IMR-90 (cell line): Measurements from ENCODE around the gene CST9. TPM values are rescaled to one million over a fixed set of nuclear protein-coding genes. Genes with fewer than 3 reads are reported as not detected.
A peak's percentile ranks its signal among the peaks of the same experiment; 100 is the strongest.

ENCODE experiments used
- ATAC-seq: fragments of 200-7000 bp; cut with Tn5 transposase; 2 replicates; pipeline ENCODE4 v1.9.1; 2020; ENCODE audit warnings: low read depth, mild to moderate bottlenecking, moderate library complexity
- BruUV-seq: library from RNA; stranded (reverse); fragments of 400-500 nt; replicated peaks from 2 replicates; lab custom pipeline; 2021; lab: Mats Ljungman, UMichigan
- CTCF ChIA-PET: fragments of 300-600 bp; formaldehyde crosslinking; extraction: SDS; loops from one replicate; lab custom pipeline; 2021; ENCODE audit warnings: antibody characterized with exemption; lab: Yijun Ruan, JAX
- POLR2A ChIA-PET: fragments of 300-600 bp; sonication (Branson Sonifier 250); formaldehyde crosslinking; loops from one replicate; lab custom pipeline; 2022; ENCODE audit warnings: antibody characterized with exemption; ENCODE audit not compliant: unreplicated experiment; lab: Charles Lee
- DNase-seq: peaks from one replicate; pipeline ENCODE4 v3.0.0; 2013
- H2AFZ ChIP-seq: replicated peaks from 2 replicates; pipeline ENCODE3; 2013; ENCODE audit warnings: low read length, mild to moderate bottlenecking; ENCODE audit not compliant: poor library complexity
- H2AK5ac ChIP-seq: 2 replicates; pipeline ENCODE4 v1.6.1; 2013; ENCODE audit warnings: low read depth, low read length, inconsistent platforms
- H2AK9ac ChIP-seq: replicated peaks from 2 replicates; pipeline ENCODE3; 2013; ENCODE audit warnings: mild to moderate bottlenecking, low read depth, low read length, moderate library complexity; ENCODE audit not compliant: poor library complexity
- H2BK120ac ChIP-seq: 2 replicates; pipeline ENCODE4 v1.6.1; 2013; ENCODE audit warnings: low read depth, low read length, inconsistent platforms
- H2BK15ac ChIP-seq: 3 replicates; pipeline ENCODE4 v1.6.1; 2013; ENCODE audit warnings: low read depth, low read length, inconsistent platforms
- H2BK20ac ChIP-seq: 2 replicates; pipeline ENCODE4 v1.6.1; 2013; ENCODE audit warnings: low read depth, mild to moderate bottlenecking, inconsistent platforms, low read length, moderate library complexity
- H2BK5ac ChIP-seq: 2 replicates; pipeline ENCODE4 v1.6.1; 2013; ENCODE audit warnings: mild to moderate bottlenecking, low read depth, low read length, inconsistent platforms; ENCODE audit not compliant: poor library complexity, severe bottlenecking
- H3K14ac ChIP-seq: replicated peaks from 2 replicates; pipeline ENCODE4 v1.6.1; 2013; ENCODE audit warnings: low read depth, low read length, inconsistent platforms
- H3K18ac ChIP-seq: 2 replicates; pipeline ENCODE4 v1.6.1; 2013; ENCODE audit warnings: low read depth, low read length, control low read depth
- H3K23ac ChIP-seq: 2 replicates; pipeline ENCODE4 v1.6.1; 2013; ENCODE audit warnings: low read depth, low read length, inconsistent platforms
- H3K27ac ChIP-seq: 2 replicates; pipeline ENCODE4 v1.5.1; 2013; ENCODE audit warnings: mild to moderate bottlenecking, control low read depth, low read length; ENCODE audit not compliant: insufficient read depth
- H3K27me3 ChIP-seq: 2 replicates; pipeline ENCODE4 v1.6.1; 2013; ENCODE audit warnings: low read length; ENCODE audit not compliant: control insufficient read depth, insufficient read depth
- H3K36me3 ChIP-seq: 2 replicates; pipeline ENCODE4 v1.6.1; 2013; ENCODE audit warnings: low read length, mixed read lengths; ENCODE audit not compliant: control insufficient read depth, insufficient read depth
- H3K4ac ChIP-seq: 2 replicates; pipeline ENCODE4 v1.6.1; 2013; ENCODE audit warnings: low read depth, low read length, inconsistent platforms
- H3K4me1 ChIP-seq: 2 replicates; pipeline ENCODE4 v1.6.1; 2013; ENCODE audit warnings: low read length, mixed read lengths; ENCODE audit not compliant: control insufficient read depth, insufficient read depth
- H3K4me2 ChIP-seq: 2 replicates; pipeline ENCODE4 v1.6.1; 2013; ENCODE audit warnings: low read depth, mild to moderate bottlenecking, control low read depth, low read length, moderate library complexity
- H3K4me3 ChIP-seq: 2 replicates; pipeline ENCODE4 v1.5.1; 2013; ENCODE audit warnings: low read depth, mild to moderate bottlenecking, control low read depth, low read length, moderate library complexity; ENCODE audit not compliant: insufficient read depth
- H3K56ac ChIP-seq: 2 replicates; pipeline ENCODE4 v1.6.1; 2013; ENCODE audit warnings: low read length, inconsistent platforms; ENCODE audit not compliant: insufficient read depth; ENCODE audit errors: extremely low read depth
- H3K79me1 ChIP-seq, 2 experiments: 2 replicates each; pipeline ENCODE4 v1.6.1; 2013; ENCODE audit warnings: low read length in 2 of 2, inconsistent platforms in 1 of 2, low read depth in 1 of 2
- H3K9ac ChIP-seq: 2 replicates; pipeline ENCODE4 v1.6.1; 2013; ENCODE audit warnings: low read depth, low read length, control low read depth
- H3K9me1 ChIP-seq: 2 replicates; pipeline ENCODE4 v1.6.1; 2013; ENCODE audit warnings: low read length, inconsistent platforms; ENCODE audit not compliant: insufficient read depth
- H3K9me3 ChIP-seq: 2 replicates; pipeline ENCODE4 v1.6.1; 2013; ENCODE audit warnings: low read length; ENCODE audit not compliant: control insufficient read depth, insufficient read depth
- H4K20me1 ChIP-seq: 2 replicates; pipeline ENCODE4 v1.6.1; 2013; ENCODE audit warnings: low read length, inconsistent platforms; ENCODE audit not compliant: insufficient read depth
- H4K5ac ChIP-seq: 2 replicates; pipeline ENCODE4 v1.6.1; 2013; ENCODE audit warnings: mild to moderate bottlenecking, low read depth, low read length, control low read depth
- H4K8ac ChIP-seq, 2 experiments: 2 replicates each; pipeline ENCODE4 v1.6.1; 2013; ENCODE audit warnings: low read depth in 2 of 2, low read length in 2 of 2, control low read depth in 1 of 2, inconsistent platforms in 1 of 2
- H4K91ac ChIP-seq: 2 replicates; pipeline ENCODE4 v1.6.1; 2013; ENCODE audit warnings: low read depth, low read length, inconsistent platforms; ENCODE audit not compliant: insufficient read depth
- BHLHE40 ChIP-seq: fragments of 150-350 bp; IDR thresholded peaks from 2 replicates; pipeline ENCODE4 v1.6.1; 2016; ENCODE audit warnings: mild to moderate bottlenecking, low read depth, low read length
- CEBPB ChIP-seq: IDR thresholded peaks from 2 replicates; pipeline ENCODE4 v1.6.1; 2012; ENCODE audit warnings: low read depth, low read length, improper control_type of control experiment
- CHD1 ChIP-seq: IDR thresholded peaks from 2 replicates; pipeline ENCODE4 v1.6.1; 2012; ENCODE audit warnings: low read depth, low read length, improper control_type of control experiment
- CTCF ChIP-seq: conservative IDR thresholded peaks from 2 replicates; pipeline ENCODE4 v1.5.1; 2012; ENCODE audit warnings: mild to moderate bottlenecking, low read depth, low read length, improper control_type of control experiment
- ELK1 ChIP-seq: fragments of 150-350 bp; IDR thresholded peaks from 2 replicates; pipeline ENCODE4 v1.6.1; 2016; ENCODE audit warnings: low read depth, mild to moderate bottlenecking, low read length, moderate library complexity, borderline replicate concordance
- FOS ChIP-seq: fragments of 150-350 bp; IDR thresholded peaks from 2 replicates; pipeline ENCODE4 v1.6.1; 2016; ENCODE audit warnings: low read depth, low read length
- MAFK ChIP-seq: IDR thresholded peaks from 2 replicates; pipeline ENCODE4 v1.6.1; 2012; ENCODE audit warnings: low read depth, low read length, improper control_type of control experiment
- MAZ ChIP-seq: IDR thresholded peaks from 2 replicates; pipeline ENCODE4 v1.6.1; 2012; ENCODE audit warnings: low read depth, mild to moderate bottlenecking, low read length, improper control_type of control experiment, moderate library complexity, borderline replicate concordance
- MXI1 ChIP-seq: IDR thresholded peaks from 2 replicates; pipeline ENCODE4 v1.6.1; 2012; ENCODE audit warnings: low read depth, mild to moderate bottlenecking, low read length, moderate library complexity, borderline replicate concordance
- NFE2L2 ChIP-seq: fragments of 150-350 bp; IDR thresholded peaks from 2 replicates; pipeline ENCODE4 v1.6.1; 2016; ENCODE audit warnings: low read depth, mild to moderate bottlenecking, low read length
- POLR2A ChIP-seq: IDR thresholded peaks from 2 replicates; pipeline ENCODE4 v1.6.1; 2012; ENCODE audit warnings: mild to moderate bottlenecking, low read depth, low read length
- RAD21 ChIP-seq: IDR thresholded peaks from 2 replicates; pipeline ENCODE4 v1.6.1; 2012; ENCODE audit warnings: low read length, improper control_type of control experiment
- RCOR1 ChIP-seq: IDR thresholded peaks from 2 replicates; pipeline ENCODE4 v1.6.1; 2012; ENCODE audit warnings: mild to moderate bottlenecking, low read length, improper control_type of control experiment; ENCODE audit not compliant: insufficient replicate concordance
- RFX5 ChIP-seq: IDR thresholded peaks from 2 replicates; pipeline ENCODE4 v1.8.0; 2012; ENCODE audit warnings: low read depth, mild to moderate bottlenecking, low read length, moderate library complexity
- SMC3 ChIP-seq: fragments of 150-350 bp; IDR thresholded peaks from 2 replicates; pipeline ENCODE4 v1.6.1; 2016; ENCODE audit warnings: low read depth, mild to moderate bottlenecking, antibody characterized with exemption, low read length, moderate library complexity
- USF2 ChIP-seq: fragments of 150-350 bp; IDR thresholded peaks from 2 replicates; pipeline ENCODE4 v1.6.1; 2017; ENCODE audit warnings: mild to moderate bottlenecking, antibody characterized with exemption, low read length, low read depth
- dilution Hi-C: fragments of 300-500 bp; cut with HindIII; formaldehyde crosslinking; loops from one replicate; pipeline ENCODE4 v1.14.3; 2018; ENCODE audit warnings: low sequenced_read_pairs; ENCODE audit not compliant: unreplicated experiment
- in situ Hi-C: fragments of 300-500 bp; cut with MboI; formaldehyde crosslinking; loops from 3 replicates; pipeline ENCODE4 v1.14.3; 2019; ENCODE audit warnings: low sequenced_read_pairs, inconsistent platforms, mixed read lengths
- intact Hi-C: fragments of 100-400 bp; cut with micrococcal nuclease; formaldehyde crosslinking; loops from 2 replicates; pipeline ENCODE4 v1.10.0; 2022
- polyA plus RNA-seq, 3 experiments: library from polyadenylated mRNA; depleted of rRNA; stranded (reverse); fragments of >200 nt; gene quantifications; 2 replicates each; pipeline ENCODE4 v1.2.3, GENCODE V29; 2012; ENCODE audit warnings: low replicate concordance in 1 of 3
- total RNA-seq: library from RNA; depleted of rRNA; stranded (reverse); fragments of >200 nt; gene quantifications from 2 replicates; pipeline ENCODE4 v1.2.3, GENCODE V29; 2012

CST9 gene
- total and polyA plus RNA-seq, 2 of the 4 experiments (the other 2 are of a cell fraction): not detected

- Histone ChIP-seq H3K9ac (no peak overlapping the region), H2BK120ac (no peak overlapping the region), H2BK15ac (no peak overlapping the region), H2AK9ac (no peak overlapping the region), H3K14ac (no peak overlapping the region), H3K23ac (no peak overlapping the region), H4K5ac (no peak overlapping the region), H2AK5ac (no peak overlapping the region), H4K20me1 (no peaks in the 10 kb centered on the region), H3K18ac (no peak overlapping the region), H3K4me3 (no peak overlapping the region), H2BK20ac (no peak overlapping the region), H4K8ac (no peak overlapping the region), H4K91ac (no peak overlapping the region), H3K27me3 (peaks cover 4% of the 10 kb centered on the region), H3K4me2 (no peak overlapping the region), H3K9me3 (no peaks in the 10 kb centered on the region), H3K9me1 (no peaks in the 10 kb centered on the region), H3K4me1 (0 out of 2 replicates have a peak, but pooled peaks cover 2% of the 10 kb centered on the region), H2BK5ac (no peak overlapping the region), H3K56ac (no peak overlapping the region), H3K27ac (no peak overlapping the region), H2AFZ (no peak overlapping the region), H3K36me3 (no peaks in the 10 kb centered on the region), H3K79me1 (no peaks in the 10 kb centered on the region), H3K4ac (no peak overlapping the region)
- no TSS peak for BruUV-seq
- in situ Hi-C loops (no loop called here), dilution Hi-C loops (no loop called here), intact Hi-C loops (no loop called here)
- TF ChIP-seq SMC3: no peak
- no peak for TF ChIP-seq RCOR1
- no peak for TF ChIP-seq MAZ
- TF ChIP-seq MXI1: no peak
- TF ChIP-seq MAFK: no peak
- no peak for TF ChIP-seq USF2
- TF ChIP-seq BHLHE40: no peak
- no peak for TF ChIP-seq FOS
- no peak for TF ChIP-seq RAD21
- no peak for TF ChIP-seq POLR2A
- TF ChIP-seq ELK1: no peak
- no peak for TF ChIP-seq CTCF
- no peak for TF ChIP-seq CHD1
- no peak for TF ChIP-seq CEBPB
- TF ChIP-seq RFX5: no peak
- no peak for TF ChIP-seq NFE2L2
- ATAC-seq (peak; percentile 24), DNase-seq (peak; percentile 34)
- POLR2A ChIA-PET: no interaction called here
- CTCF ChIA-PET: no interaction called here
These were observed 46.7 kb upstream of the CST9 start for GRCh38 chr20:23652371-23652770.
